ENCODE data around the gene HS3ST4. TPM values are rescaled to one million over a fixed set of nuclear protein-coding genes. Genes with fewer than 3 reads are reported as not detected.
"Not testable (repeated sequence)": the region's sequence is repeated elsewhere in the genome, so short reads cannot be mapped to it uniquely, and the experiment has no call there.

Gene HS3ST4
- polyA plus RNA-seq, 4 donors = 0.39 to 0.49 (median 0.47) TPM

DNA sequence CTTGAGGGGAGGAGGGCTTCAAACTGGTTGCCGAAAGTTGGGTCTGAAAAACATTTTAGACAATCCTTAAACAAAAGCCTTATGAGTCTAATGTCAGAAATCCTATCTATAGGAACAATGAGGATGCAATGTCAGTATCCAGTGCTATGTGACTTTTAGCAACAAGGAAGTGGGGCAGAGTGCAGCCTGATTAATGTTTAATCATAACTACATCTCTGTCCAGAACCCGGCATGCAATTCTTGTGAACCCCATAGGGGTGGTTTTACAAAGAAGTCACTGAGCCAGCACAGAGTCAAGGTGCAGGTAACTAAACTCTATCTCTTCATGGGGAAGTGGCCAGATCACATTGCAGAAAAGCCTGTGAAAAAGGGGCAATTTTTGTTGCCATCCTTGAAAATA is 267.5 kb downstream of the HS3ST4 start:
- DNase-seq (ENCODE audit: low read depth in 4 of 4, low spot score in 3 of 4) = no peak

GRCh38 chr16:25966172-25967097 is 274.7 kb downstream of the HS3ST4 start:
- DNase-seq (ENCODE audit: low read depth in 4 of 4, low spot score in 3 of 4) = no peak

- no peak for DNase-seq (ENCODE audit: low read depth in 4 of 4, low spot score in 3 of 4)
These were observed 285.4 kb downstream of the HS3ST4 start for GRCh38 chr16:25977121-25977520.

DNA sequence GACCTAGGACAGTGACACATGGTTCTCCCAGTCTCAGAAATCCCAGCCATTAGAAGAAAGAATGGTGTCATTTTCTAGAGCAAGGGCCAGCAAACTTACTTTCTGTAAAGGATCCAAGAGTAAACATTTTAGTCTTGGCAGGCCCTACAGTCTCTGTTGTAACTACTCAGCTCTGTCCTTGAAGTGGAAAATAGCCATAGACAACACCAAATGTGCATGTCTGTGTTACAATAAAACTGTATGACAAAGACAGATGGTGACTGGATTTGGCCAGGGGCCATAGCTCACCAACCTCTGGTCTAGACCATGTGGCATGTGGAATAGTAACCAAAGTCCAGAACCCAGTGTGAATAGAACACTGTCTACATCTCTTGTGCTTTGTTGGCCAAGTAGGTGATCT is 286.5 kb downstream of the HS3ST4 start:
- DNase-seq (ENCODE audit: low read depth in 4 of 4, low spot score in 3 of 4) = no peak

DNA sequence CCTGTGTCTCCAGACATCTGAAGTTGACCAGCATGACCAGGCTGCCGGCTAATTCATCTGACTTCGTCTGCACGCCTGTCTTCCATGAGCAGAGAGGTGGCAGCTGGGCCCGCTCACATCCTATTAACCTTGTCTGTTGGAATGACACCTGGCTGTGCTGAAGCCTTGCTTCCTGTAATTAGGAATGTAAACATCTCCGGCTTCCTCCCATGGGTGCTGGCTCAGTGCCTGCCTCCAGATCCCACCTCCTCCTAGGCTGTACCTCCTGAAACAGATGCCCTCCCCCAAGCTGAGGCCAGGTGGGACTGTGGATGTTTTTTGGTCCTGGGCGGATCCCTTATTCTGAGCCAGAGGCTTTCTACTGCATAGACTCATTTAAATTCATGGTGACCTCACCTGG is 296.3 kb downstream of the HS3ST4 start:
- DNase-seq (ENCODE audit: low read depth in 4 of 4, low spot score in 3 of 4) = peak in 2 of 4 donors; percentile 7 to 22

DNA sequence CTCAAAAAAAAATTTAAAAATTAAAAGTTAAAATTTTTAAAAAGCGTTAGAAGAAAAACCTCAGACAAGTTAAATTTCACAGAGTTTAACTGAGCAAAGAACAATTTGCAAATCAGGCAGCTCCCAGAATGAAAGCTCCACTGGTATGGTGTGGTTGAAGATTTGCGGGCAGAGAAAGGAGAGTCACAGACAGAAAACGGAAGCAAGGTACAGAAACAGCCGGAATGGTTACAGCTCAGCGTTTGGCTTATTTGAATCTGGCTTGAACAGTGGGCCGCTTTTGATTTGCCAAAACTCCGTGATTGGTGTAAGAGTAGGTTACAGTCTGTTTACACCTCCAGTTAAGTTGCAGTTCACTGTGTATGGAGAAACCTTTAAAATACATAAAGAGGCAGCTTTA is 297.1 kb downstream of the HS3ST4 start:
- no peak for DNase-seq (ENCODE audit: low read depth in 4 of 4, low spot score in 3 of 4)

GRCh38 chr16:25996052-25996451 is 304.3 kb downstream of the HS3ST4 start:
- no peak for DNase-seq (ENCODE audit: low read depth in 4 of 4, low spot score in 3 of 4)

DNA sequence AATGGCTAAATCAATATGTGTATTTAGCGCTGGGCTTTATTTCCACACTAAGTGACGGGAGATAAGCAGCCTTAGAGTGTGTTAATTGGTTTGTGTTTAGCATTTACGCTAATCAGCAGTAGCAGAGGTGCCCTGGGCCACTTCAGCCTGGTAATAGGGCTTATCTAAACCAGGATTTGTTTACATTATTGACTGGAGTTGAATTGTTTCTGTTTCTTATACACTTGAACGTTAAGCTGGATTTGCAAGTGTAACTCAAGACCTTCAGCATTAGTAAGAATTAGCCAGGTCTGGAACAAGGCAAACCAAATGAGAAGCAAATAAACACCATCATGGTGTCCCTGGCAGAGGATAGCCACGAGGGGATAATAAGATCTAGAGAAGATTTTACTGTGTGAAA is 313.6 kb downstream of the HS3ST4 start:
- DNase-seq (ENCODE audit: low read depth in 4 of 4, low spot score in 3 of 4) = no peak

GRCh38 chr16:26012376-26012775 is 320.6 kb downstream of the HS3ST4 start:
- DNase-seq (ENCODE audit: low read depth in 4 of 4, low spot score in 3 of 4) = no peak

DNA sequence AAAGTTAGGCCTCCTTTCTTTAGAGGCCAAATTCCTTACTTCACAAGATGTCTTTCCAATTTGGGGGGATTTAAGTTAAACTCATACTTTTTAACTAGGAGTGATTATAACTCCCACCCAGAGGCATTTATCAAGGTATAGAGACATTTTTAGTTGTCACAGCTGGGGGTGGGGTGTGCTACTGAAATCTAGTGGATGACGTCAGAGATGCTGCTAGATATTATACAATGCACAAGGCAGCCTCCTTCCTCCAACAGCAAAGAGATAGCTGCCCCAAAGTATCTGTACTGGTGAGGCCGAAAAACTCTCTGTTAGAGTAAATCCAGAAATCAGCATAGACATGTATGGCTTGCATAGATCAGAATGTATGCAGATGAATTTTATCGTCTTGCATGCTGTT is 324.0 kb downstream of the HS3ST4 start:
- no peak for DNase-seq (ENCODE audit: low read depth in 4 of 4, low spot score in 3 of 4)

DNA sequence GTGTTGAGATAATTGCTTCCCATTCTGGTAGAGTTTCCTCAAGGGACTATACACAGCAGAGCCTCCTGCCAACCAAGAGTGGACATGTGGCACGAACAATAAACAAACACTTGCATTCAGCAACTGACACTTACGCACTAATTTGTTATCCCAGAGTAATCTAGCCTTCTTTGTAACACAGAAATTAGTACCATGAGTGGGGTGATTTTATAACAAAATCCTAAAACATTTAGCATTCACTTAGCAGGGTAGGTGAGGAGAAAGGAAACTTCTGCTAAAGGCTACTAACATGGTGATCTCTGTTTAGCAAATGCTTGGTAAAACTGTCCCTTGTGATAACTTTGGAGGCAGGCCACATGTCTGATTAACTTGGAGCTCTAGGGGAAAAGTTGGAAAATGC is 325.2 kb downstream of the HS3ST4 start:
- no peak for DNase-seq (ENCODE audit: low read depth in 4 of 4, low spot score in 3 of 4)

GRCh38 chr16:26019381-26020242 is 327.9 kb downstream of the HS3ST4 start:
- DNase-seq (ENCODE audit: low read depth in 4 of 4, low spot score in 3 of 4) = no peak

DNA sequence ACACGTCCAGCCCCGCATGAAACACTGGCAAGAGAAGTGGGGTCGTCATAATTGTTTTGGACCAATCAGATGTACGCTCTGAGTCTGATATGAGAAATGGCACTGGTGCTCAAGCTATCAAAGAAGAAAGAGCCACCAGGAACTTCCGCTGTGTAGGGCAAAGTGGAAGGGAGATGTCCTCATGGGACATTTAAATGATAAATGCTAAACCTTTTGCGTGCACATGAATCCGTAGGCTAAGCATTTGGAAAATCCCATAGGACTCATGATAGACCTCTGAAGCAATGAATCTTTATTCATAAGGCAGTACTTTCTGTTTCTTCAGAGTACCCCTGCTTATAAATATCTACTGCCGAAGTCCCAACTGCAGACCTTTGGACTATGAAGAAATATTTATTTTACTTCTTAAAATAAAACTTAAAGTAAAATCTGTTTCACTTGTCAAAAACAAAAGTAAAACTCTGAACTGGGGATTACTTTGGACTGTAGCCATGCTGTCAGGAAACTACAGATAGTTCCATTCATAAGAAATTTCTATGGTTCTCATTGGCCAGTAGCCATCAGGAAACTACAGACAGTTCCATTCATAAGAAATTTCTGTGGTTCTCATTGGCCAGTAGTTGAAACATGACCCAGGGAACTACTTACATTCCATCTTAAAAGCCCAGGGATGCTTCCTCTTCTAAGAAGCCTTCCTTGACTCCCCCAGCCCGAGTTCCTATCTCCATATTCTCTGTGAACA is 335.1 kb downstream of the HS3ST4 start:
- no peak for DNase-seq (ENCODE audit: low read depth in 4 of 4, low spot score in 3 of 4)

- DNase-seq (ENCODE audit: low read depth in 4 of 4, low spot score in 3 of 4) = no peak
These were observed 339.5 kb downstream of the HS3ST4 start for GRCh38 chr16:26031286-26031685.

GRCh38 chr16:26032661-26033060 is 340.9 kb downstream of the HS3ST4 start:
- DNase-seq (ENCODE audit: low read depth in 4 of 4, low spot score in 3 of 4) = not testable (repeated sequence)

DNA sequence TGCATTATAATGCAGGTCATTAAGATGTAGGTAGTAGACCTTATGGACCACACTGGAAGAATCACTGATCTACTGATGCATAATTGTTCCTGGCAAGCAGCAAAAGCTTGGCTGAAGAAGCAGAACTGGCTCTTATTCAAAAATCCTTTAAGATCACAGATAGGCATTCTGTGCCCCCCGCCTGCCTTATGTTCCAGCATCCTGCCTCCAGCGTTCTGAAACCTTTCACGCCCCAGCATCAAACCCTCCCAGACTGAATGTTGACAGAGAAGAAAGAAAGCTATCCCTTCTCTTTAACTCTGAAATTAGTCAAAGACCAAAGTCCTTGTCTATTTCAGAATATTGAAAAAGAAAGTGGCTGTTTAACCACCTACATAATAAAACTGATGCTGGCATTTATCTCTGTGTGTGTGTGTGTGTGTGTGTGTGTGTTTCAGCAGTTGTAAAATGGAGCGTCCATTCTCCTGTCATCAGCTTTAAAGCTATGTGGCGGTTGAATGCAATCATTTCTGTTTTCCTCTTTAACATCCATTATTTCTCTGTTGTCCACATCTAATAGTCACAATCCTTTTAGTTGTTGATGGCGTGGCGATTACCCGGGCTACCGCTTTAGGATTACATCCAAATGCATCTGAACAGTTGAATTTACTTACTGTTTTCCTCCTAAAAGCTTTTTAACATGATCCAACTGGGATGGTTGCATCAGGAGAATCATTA is 350.4 kb downstream of the HS3ST4 start:
- DNase-seq (ENCODE audit: low read depth in 4 of 4, low spot score in 3 of 4) = no peak

DNA sequence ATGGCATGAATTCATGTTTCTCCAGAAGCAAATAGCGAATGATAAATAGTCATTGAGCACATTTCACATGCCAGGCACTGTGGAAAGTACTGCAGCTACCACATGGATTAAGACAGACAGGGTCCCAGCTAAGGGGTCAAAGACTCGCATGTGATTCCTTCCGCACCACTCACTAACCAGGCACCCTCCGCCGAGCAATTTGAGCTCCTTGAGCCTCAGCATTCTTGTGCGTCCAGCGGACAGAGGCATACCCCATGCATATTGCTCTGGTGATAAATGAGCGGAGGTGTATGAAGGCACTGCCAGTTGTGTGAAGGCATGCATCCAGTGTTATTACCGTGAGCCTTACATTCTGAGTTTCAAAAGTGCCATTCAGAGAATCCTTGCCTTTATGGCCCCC is 358.7 kb downstream of the HS3ST4 start:
- DNase-seq (ENCODE audit: low read depth in 4 of 4, low spot score in 3 of 4) = no peak

GRCh38 chr16:26051063-26051462 is 359.3 kb downstream of the HS3ST4 start:
- no peak for DNase-seq (ENCODE audit: low read depth in 4 of 4, low spot score in 3 of 4)

DNA sequence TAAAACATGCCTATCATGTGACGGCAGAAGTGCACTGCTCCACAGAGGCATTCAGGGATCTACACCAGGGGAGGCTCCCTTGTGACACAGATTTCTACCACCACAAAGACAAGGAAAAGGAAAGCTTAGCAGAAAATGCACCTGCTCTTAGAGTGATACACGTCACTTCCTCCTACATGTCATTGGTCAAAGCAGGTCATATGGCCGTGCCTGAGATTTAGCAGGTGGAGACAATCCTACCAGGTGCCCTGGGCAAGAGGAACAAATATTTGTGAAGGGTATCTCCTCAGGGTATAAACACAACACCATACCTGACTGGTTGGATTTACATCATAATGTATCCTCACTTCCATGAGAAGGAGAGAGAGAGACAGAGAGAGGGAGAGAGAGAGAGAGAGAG is 362.1 kb downstream of the HS3ST4 start:
- no peak for DNase-seq (ENCODE audit: low read depth in 4 of 4, low spot score in 3 of 4)

DNA sequence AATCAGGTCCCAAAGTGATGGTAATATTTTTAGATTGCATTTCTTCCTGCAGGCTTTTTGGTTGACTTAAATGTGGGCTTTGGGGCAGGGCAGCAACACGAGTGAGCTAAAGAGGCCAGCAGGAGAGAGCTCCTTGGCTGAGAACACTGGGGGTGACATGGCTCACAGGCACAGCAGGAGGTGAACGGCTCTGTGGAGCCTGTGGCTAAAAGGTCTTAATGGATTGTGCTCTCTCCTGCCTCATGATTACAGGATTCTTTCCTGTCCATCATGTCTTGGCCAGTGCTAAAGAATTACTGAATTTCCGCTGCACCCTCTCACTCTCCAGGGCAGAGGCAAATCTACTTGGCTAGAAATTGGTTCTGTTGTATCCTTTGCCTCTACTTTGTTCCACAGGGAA is 366.6 kb downstream of the HS3ST4 start:
- DNase-seq (ENCODE audit: low read depth in 4 of 4, low spot score in 3 of 4) = no peak

All from left renal pelvis (tissue), 4 donors.